Adrenal gland (tissue), 12 donors: ENCODE measurements around the gene TLE7. TPM values are rescaled to one million over a fixed set of nuclear protein-coding genes. Genes with fewer than 3 reads are reported as not detected.

Source experiments
- DNase-seq, 7 donors: peaks; one replicate each; pipeline ENCODE4 v3.0.0-alpha.2; 2019 to 2020
- H3K27ac ChIP-seq, 5 donors: fragments of 200-600 bp; sonication (generic) in 4 of 5; 1 replicate in 3 of 5; 2 replicates in 2 of 5; pipeline versions ENCODE4 v1.5.1 to v1.8.0; 2016 to 2020; ENCODE audit warnings: mild to moderate bottlenecking in 1 of 5
- H3K27me3 ChIP-seq: fragments of 200-600 bp; 2 replicates; pipeline ENCODE4 v1.8.0; 2021
- H3K36me3 ChIP-seq, 2 donors: fragments of 200-600 bp; replicated peaks in 1 of 2; 1 replicate in 1 of 2; 2 replicates in 1 of 2; pipeline versions ENCODE4 v1.5.1 to v1.8.0; 2018 to 2022
- H3K4me1 ChIP-seq, 2 donors: fragments of 200-600 bp; replicated peaks in 1 of 2; 1 replicate in 1 of 2; 2 replicates in 1 of 2; pipeline versions ENCODE4 v1.5.1 to v1.8.0; 2018 to 2021
- H3K4me3 ChIP-seq, 4 donors: fragments of 200-600 bp; sonication (generic) in 3 of 4; one replicate each; pipeline ENCODE4 v1.5.1; 2016 to 2018
- H3K9me3 ChIP-seq, 3 donors: fragments of 200-600 bp; sonication (generic) in 1 of 3; replicated peaks in 1 of 3; 1 replicate in 2 of 3; 2 replicates in 1 of 3; pipeline versions ENCODE4 v1.5.1 to v1.8.0; 2016 to 2021
- CTCF ChIP-seq, 6 experiments: fragments of 450-650 bp in 4 of 6; fragments of 200-600 bp in 2 of 6; sonication (generic) in 1 of 6; IDR thresholded peaks; 1 replicate in 5 of 6; 2 replicates in 1 of 6; pipeline versions ENCODE4 v1.5.1 to v1.8.0; 2016 to 2021; ENCODE audit warnings: antibody characterized with exemption in 6 of 6, mild to moderate bottlenecking in 2 of 6, moderate library complexity in 1 of 6
- POLR2A ChIP-seq, 2 donors: fragments of 450-650 bp; IDR thresholded peaks; one replicate each; pipeline ENCODE4 v1.6.1; 2017; ENCODE audit warnings: antibody characterized with exemption in 2 of 2, mild to moderate bottlenecking in 2 of 2, moderate library complexity in 1 of 2
- WGBS, 4 donors: extraction: QIAGEN DNeasy Blood & Tissue Kit in 2 of 4; methylation state at CpG; one replicate each; pipeline versions ENCODE4 v1.1.5 to v1.1.7; 2013 to 2017; 5-methylcytosine and 5-hydroxymethylcytosine counted together
- intact Hi-C, 2 donors: fragments of 100-400 bp; cut with DNase I; formaldehyde crosslinking; loops; one replicate each; pipeline versions ENCODE4 v1.14.1 to v1.15.0; 2022 to 2023
- polyA plus RNA-seq, 3 donors: library from polyadenylated mRNA; stranded (reverse); fragments of 200-250 nt in 2 of 3; fragments of 350-450 nt in 1 of 3; fragmentation: Illumina TruSeq in 1 of 3; extraction: RNeasy Lipid Tissue Mini Kit (QIAGEN cat#74804) in 1 of 3; gene quantifications; one replicate each; pipeline ENCODE4 v1.2.3, GENCODE V29; 2013 to 2014
- total RNA-seq, 9 donors: library from RNA; depleted of rRNA in 4 of 9; stranded (reverse); fragments of >200 nt in 4 of 9; fragments of 120-200 nt in 1 of 9; fragmentation: NEBNext Ultra II Directional in 1 of 9; extraction: Animal tissue kit (Norgen Biotek cat#: 25700) in 1 of 9; gene quantifications; one replicate each; pipeline versions ENCODE4 v1.1.0 to v1.2.4, GENCODE V29; 2013 to 2023
- donor health status: healthy with polysubstance abuse.
- donor health status: Bipolar disorder and iron deficiency.
- donor health status: DM: yes; HTN: yes; CAD: no.
- donor health status: DM: no; HTN: no; CAD: no.
- donor health status: DM: no; HTN: no; CAD: no.
- donor health status: DM: yes; HTN: yes; CAD: no.

Gene TLE7
- total and polyA plus RNA-seq, 12 donors: not detected

GRCh38 chr16:71389330-71389729 lies 52.5 kb downstream of the TLE7 start:
- no peak overlapping the region for H3K27ac ChIP-seq
- H3K9me3 ChIP-seq: no peaks in the 10 kb centered on the region
- no peak overlapping the region for H3K4me3 ChIP-seq
- no peak for DNase-seq
- 69 to 85% (median 73%) methylated on average over 7 of the region's 7 CpGs for WGBS, 4 donors
- H3K4me1 ChIP-seq: no peaks in the 10 kb centered on the region
- TF ChIP-seq POLR2A (IDR thresholded peaks at IDR 0.05) (no peak), CTCF (IDR thresholded peaks at IDR 0.05) (no peak)
- no peaks in the 10 kb centered on the region for H3K27me3 ChIP-seq
- intact Hi-C loops: no loop called here
- no peaks in the 10 kb centered on the region for H3K36me3 ChIP-seq

GRCh38 chr16:71387045-71387871 lies 54.6 kb downstream of the TLE7 start:
- TF ChIP-seq CTCF (IDR thresholded peaks at IDR 0.05) (no peak), POLR2A (IDR thresholded peaks at IDR 0.05) (no peak)
- no peaks in the 10 kb centered on the region for H3K27me3 ChIP-seq
- 34 to 58% (median 37%) methylated on average over 6 to 9 of the region's 9 CpGs for WGBS, 4 donors
- intact Hi-C loops: no loop called here
- no peaks in the 10 kb centered on the region for H3K4me1 ChIP-seq
- H3K4me3 ChIP-seq: no peak overlapping the region
- H3K9me3 ChIP-seq: no peaks in the 10 kb centered on the region
- no peaks in the 10 kb centered on the region for H3K36me3 ChIP-seq
- H3K27ac ChIP-seq: no peak overlapping the region
- DNase-seq: peak in 1 of 7 donors; percentile 8

GRCh38 chr16:71384073-71384724 lies 57.7 kb downstream of the TLE7 start:
- DNase-seq: no peak
- H3K27me3 ChIP-seq: no peaks in the 10 kb centered on the region
- intact Hi-C loops: no loop called here

More at GRCh38 chr16:71384073-71384724, 57.7 kb downstream of the TLE7 start:
- Histone ChIP-seq H3K27ac (no peak overlapping the region), H3K36me3 (no peaks in the 10 kb centered on the region), H3K9me3 (no peaks in the 10 kb centered on the region), H3K4me1 (no peaks in the 10 kb centered on the region), H3K4me3 (no peak overlapping the region)
- TF ChIP-seq CTCF (IDR thresholded peaks at IDR 0.05): no peak
- TF ChIP-seq POLR2A (IDR thresholded peaks at IDR 0.05): no peak
- 68 to 81% (median 76%) methylated on average over 10 of the region's 10 CpGs for WGBS, 4 donors
